CD4-positive, alpha-beta T cell treated with Interleukin-4 for 4 hours (primary cell): ENCODE measurements around the gene PLXNA3.
A peak's percentile ranks its signal among the peaks of the same experiment; 100 is the strongest.

Experiments used
- DNase-seq: peaks from one replicate; pipeline ENCODE4 v3.0.0-alpha.2; 2020

The PLXNA3 gene

DNA sequence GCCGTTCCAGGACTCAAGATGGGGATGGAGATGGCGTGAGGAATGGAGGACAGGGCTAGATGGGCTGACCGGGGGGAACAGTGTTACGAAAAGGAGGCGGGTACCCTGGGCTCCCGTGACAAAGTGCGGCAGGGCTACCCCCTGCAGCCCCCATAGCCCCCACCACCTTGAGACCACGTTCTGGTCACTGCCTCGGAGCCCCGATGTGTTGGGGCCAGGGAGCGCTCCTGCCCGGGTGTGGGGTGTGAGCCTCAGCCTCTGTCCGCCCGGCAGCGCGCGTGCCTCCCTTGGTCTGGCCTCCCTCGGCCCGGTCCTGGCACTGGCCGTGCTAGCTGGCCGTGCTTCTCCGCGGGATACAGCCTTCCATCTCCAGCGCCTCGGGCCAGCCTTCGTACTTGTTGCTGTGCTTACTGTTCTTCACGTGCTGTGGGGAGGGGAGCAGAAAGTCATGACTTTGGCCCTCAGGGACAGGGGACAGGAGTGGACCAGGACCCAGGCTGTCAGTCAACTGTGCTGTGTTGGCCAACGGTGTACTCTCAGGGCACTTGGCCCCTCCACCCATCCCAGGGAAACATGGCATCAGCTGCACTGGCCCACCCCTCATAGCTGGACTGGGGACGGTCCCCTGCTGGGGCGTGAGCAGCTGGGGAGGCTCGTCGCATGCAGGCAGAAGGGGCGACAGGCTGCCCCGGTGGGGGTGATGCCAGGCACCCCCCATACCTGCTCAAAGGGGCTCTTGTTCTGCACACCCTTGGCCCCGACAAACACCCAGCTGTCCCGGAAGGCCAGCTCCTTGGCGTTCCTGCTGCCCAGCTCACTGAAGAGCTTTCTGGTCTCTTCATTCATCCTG, 48.6 kb downstream of the PLXNA3 start:
- DNase-seq: no peak

DNA sequence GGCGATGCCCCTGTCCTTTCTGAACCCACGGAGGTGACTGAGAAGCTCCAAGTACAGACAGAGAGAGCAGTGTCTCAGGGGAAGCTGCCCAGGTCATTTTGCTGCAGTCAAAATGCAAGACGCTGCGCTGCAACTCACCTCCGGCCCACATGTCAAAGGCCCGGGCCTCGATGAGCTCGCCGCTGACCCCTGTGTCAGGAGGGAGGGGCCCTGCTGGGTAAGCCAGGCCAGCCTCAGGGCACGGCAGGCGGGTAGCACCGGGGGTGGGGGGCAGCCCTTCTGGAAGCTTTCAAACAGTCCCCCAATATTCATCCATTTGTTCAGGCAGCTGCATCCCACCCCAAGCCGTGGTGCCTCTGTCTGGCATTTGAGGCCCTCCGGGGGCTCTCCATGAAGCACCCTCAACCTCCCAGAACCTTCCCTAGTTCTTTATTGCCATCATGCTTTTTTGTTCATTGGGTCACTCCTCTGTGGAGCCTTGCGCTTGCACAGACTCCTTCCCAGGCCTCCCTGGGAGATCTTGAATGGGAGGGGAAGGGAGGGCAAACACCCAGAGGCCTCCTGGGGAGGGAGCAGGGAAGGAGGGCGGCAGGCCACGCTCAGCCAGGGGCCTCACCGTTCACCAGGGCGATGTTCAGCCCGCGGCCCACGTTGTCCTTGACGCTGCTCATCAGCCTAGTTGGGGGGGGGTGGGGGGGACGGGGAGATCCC, 49.7 kb downstream of the PLXNA3 start:
- DNase-seq: no peak

DNA sequence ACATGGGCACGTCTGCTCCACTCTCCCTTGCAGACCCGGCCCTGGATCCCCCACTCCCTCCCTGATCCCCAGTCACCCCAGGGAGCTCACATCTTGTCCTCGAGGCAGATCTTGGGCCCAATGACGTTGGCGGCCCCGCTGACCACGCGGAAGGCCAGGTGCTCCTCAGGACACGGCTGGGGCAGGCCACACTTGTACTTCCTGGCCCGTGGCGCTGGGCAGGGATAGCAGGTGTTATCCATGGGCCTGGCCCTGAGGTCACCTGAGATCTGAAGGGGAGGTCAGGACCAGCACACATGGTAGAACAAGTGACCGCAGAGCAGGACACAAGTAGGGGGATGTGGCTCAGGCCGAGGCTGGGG, 50.3 kb downstream of the PLXNA3 start:
- no peak for DNase-seq

DNA sequence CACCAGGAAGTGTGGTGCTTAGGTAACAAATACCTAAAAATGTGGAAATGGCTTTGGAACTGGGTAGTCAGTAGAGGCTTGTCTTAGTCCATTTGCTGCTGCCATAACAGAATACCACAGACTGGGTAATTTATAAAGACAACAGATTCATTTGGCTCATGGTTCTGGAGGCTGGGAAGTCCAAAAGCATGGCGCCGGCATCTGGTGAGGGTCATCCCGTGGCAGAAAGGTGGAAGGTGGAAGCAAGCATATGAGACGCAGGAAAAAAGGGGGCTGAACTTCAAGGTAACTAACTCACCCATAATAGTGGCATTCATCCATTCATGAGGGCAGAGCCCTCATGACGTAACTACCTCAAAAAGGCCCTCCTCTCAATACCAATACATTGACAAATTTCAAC, 51.4 kb downstream of the PLXNA3 start:
- DNase-seq: no peak

DNA sequence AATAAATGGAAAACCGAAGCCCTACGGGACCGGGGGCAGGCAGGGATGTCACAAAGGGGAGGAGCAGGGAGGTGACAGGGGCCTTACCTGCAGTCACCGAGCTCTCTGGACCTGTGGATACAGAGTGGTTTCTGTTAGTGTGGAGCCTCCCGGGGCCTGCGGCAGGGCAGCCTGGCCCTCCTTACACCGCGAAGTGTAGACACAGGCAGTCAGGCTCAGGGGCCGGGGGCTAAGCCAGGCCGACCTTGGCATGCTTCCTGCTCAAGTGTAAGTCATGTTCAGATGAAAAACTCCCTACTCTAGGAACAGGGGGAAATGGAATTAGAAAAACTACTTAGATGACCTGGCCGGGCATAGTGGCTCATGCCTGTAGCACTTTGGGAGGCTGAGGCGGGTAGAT, 53.7 kb downstream of the PLXNA3 start:
- DNase-seq: no peak

DNA sequence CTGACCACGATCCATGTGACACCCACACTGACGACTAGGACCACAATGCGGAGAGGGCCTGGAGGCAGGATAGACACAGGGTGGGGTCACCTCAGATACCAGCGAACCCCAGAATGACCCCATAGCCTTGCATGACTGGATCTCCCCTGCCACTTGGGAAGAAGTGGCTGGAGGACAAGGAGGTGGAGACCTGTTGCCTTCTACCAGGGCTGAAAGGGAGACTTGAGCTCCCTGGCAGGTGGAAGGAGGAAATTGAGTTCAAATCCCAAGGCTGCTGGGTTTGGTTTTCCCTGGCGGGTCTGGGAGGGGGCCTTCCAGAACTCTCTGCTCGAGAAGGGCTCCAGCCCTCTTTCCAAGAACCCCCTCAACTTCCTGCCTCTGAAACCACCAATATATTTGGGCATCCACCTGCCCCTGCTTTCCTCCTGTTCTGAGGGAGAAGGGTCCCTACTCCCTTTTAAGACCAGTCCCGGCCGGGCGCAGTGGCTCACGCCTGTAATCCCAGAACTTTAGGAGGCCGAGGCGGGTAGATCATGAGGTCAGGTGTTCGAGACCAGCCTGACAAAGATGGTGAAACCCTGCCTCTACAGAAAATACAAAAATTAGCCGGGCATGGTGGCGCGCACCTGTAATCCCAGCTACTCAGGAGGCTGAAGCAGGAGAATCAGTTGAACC, 54.9 kb downstream of the PLXNA3 start:
- no peak for DNase-seq

DNA sequence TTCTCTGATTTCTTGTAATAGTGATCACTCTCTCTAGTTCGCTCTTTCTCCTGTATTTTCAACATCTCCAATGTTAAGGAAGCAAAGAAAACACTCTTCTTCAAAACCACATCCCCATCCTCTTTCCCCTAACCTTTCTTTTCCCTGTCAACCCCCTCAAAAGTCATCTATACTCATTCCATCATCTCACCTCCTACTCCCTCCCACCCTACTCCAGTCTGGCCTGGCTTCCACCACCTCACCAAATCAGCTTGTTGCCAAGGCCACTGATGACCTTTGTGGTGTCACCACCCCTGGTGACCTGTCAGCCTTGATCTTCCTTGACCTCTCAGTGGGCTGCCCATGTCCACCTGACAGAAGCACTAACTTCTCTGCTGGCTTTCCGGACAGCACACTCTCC, 55.6 kb downstream of the PLXNA3 start:
- no peak for DNase-seq

DNA sequence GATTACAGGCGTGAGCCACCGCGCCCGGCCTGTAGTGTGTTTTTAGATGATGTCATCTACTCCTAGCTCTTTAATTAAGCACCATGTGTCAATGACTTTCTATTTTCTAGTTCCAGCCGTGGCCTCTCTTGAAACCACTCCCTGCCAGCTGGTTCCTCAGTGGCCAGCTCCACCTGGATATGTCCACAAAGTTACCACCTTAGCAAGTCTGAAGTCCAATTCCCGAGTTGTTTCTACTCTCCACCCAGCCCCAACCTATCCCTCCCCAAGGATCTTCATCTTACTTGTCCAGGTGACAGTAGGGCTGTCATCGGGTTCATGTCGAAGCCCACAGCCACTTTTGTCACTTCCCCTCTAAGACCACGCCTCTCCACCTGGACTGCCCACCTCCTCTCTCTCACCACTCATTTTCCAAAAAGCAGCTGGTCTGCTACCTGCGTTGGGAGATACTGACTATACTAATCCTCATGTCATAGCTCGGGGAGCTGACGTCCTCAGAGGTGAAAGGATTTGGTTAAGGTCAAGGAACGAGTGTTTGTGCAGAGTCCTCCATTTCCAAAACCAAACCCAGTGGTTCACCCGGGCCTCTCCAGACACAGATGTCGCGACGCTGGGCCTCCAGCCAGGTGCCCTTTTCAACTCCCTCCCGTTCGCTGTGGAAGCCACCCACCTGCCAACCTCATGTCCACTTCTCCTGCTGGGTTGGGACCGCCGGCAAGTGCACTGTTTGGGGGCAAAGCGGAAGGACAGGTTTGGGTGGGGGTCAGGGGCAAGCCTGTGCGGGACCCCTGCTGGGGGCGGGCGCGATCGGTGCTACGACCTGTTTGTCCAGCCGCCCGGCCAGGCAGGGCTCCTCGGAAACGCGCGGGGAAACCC, 57.2 kb downstream of the PLXNA3 start:
- DNase-seq: no peak

DNA sequence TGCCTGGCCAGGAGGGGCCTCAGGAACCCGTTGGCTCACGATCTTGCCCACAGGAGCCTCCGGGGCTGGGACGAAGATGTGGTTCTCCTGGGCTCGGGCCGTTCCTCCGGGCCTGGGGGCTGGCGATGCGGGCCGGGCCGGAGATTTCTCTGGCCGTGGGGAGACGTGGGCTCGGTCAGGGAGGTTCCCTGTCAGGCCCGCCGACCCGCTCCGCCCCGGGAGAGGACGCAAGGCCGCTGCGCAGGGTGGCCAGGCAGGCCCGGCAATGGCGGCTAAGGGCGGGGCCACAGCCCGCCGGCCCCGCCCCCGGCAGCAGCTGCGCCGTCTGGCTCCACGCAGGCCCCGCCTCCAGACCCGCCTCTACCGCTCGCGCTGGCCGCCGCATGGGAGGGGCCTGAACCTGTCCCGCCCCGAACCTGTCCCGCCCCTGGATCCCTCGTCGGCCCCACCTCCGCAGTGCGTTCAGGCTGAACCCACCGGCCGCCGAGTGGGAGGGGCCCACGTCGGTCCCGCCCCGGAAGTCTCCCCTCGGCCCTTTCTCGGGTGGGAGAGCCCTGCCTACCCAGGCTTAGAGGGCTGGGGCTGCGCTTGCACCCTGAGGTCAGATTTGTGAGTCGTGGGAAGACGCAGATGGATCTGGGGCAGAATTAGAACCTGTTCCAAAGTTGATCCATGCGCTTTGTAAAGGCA, 58.0 kb downstream of the PLXNA3 start, which contains the start of gene FAM3A:
Gene FAM3A, minus strand, starts transcription at position 267 of the 690 bp plus-strand sequence. CDS start 460 bp downstream, outside the sequence.
- peak; percentile 89 for DNase-seq

DNA sequence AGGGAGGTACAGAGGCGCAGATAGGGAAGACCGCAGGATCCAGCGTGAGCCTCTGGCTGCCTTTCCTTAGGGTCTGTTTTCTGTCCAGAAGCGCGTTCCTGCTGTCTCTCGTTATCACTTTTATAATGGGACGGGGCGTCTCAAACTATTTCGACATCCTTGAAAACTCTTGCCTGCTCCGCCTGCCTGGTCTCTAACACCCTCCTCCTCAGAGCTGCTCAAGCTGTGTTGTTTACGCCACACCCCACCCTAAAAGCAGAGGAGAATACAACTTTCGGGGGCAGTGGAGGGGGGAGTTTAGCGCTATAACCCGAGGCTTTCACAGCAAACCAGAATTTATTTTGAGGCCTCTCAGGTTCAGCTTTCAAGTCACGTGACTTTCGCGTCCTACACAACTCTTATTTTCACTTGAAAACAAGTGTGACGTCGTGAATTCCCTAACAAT, 58.6 kb downstream of the PLXNA3 start:
- DNase-seq: peak; percentile 6

DNA sequence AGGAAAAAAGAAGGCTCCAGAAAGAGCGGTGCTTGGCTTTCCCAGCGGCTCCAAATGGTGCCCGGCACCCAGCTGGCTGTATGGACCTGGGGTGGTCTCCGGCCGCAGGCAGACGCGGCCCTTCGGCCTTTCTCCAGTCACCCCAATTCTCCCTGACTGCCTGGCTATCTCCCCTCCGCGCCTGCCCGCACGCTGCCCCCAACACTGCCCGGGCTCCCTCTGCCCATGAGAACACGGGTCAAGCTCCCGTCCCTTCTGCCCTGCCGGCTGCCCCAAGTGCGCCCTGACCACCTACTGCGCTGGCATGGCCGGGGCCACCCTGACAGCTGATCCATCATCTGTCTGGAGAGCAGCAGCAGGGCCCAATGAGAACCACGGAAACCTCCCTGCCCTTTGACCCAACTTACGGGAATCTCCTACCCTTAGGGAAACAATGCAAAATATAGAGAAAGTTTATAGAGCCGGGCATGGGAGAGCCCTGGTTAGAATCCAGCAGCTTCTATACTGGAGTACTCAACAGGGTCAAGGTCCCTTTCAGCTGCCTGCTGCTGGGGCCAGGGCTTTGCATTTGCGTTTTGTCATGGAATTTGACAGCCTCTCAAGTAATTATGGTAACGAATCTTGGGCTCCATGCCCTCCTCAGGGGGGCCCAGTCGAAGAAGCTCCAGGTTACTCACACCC, 59.2 kb downstream of the PLXNA3 start:
- DNase-seq: no peak

DNA sequence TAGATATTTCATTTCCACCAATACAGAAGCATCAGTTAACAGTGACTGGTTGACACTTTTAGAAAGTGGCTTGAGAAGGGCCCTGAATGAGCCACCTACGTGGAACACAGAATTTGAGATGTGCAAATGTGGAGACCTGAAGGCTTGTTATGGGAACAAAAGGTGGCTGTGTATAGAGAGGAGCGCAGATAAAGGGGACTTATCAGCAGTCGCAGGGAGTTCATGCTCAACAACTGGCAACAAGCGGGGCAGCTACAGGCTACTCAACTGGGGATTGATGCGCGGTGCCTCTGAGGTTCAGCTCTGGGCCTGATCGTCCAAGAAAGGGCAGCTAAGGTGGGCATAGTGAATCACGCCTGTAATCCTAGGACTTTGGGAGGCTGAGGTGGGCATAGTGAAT, 61.3 kb downstream of the PLXNA3 start:
- DNase-seq: no peak

DNA sequence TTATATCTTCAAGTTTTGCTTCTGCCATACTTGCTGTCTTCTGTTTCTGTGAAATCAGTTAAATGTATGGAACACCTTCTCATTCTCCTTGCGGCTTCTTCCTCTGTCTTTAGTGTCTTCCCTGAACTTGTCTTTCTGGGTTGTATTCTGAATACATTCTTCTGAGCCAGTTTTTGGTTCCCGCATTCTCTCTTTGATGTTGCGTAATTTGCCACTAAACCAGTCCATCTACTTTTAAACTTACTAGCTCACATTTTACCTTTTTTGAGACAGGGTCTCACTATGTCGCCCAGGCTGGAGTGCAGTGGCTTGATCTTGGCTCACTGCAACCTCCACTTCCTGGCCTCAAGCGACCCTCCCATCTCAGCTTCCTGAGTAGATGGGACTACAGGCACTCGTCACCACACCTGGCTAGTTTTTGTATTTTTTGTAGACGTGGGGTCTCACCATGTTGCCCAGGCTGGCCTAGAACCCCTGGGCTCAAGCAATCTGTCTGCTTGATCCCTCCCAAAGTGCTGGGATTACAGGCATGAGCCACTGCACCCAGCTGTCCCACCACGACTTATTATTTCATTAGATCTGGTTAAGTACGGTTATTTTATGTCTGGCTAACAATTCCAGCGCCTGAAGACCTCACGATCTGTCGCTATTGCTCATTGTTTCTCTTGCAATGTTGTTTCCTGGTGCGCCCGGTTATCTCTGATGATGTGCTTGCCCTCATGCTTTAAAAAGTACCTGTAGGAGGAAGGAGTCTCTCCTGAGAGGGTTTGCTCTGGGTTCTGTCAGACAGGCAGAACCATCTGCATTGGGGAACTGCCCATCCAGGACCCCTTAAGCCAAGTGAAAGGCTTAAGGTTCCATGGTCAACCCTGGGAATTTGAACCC, 67.8 kb downstream of the PLXNA3 start:
- DNase-seq: no peak

DNA sequence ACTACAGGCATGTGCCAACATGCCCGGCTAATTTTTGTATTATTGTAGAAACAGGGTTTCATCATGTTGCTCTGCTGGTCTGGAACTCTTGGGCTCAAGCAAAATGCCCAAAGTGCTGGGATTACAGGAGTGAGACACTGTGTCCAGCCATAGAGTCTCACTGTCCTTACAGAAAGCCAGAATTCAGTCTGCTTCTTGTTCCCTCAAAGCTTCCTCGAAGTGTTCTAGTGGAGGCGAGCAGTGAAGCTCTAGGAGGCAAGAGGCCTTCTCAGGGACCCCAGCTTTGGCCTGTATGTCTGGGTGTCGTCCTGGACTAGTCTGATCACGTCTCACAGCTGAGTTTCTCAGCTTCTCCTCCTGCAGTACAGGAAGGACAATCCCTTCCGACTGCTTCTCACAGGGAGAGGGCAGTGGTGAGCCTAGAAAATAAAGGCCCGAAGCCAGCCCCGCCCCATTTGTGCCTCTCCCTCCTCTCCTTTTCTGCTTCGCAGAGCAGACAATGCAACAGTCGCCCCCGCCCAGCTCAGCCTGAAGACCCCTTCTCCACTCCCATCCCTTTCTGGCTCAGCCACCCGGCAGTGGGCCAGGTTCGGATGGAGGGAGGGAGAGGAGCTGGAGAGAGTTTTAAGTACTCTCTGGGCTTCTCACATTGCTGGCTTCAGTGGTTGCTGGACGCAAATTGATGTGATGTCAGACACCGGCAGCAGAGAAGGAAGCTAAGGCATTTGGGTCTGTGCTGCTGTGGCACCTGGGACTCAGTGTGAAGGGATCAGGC, 69.0 kb downstream of the PLXNA3 start:
- peak; percentile 61 for DNase-seq
